WTC11 (cell line): ENCODE results near the gene ANXA2. TPM values are rescaled to one million over a fixed set of nuclear protein-coding genes. Genes with fewer than 3 reads are reported as not detected.

Experiments used
- ATAC-seq: fragments of 200-7000 bp; cut with Tn5 transposase; 2 replicates; pipeline ENCODE4 v1.10.0; 2021; ENCODE audit warnings: mild to moderate bottlenecking, moderate library complexity
- CTCF ChIA-PET: fragments of 300-600 bp; sonication (Branson Sonifier 250); formaldehyde crosslinking; loops from one replicate; lab custom pipeline; 2021; ENCODE audit warnings: antibody characterized with exemption; lab: Charles Lee
- POLR2A ChIA-PET: fragments of 350-600 bp; sonication (Branson Sonifier 250); formaldehyde crosslinking; loops from one replicate; lab custom pipeline; 2021; ENCODE audit warnings: antibody characterized with exemption; lab: Charles Lee
- DNase-seq: peaks from one replicate; pipeline ENCODE4 v3.0.0; 2021; ENCODE audit warnings: low spot score
- H3K27ac Mint-ChIP-seq: 2 replicates; pipeline ENCODE4 v1.8.0; 2021; ENCODE audit warnings: mixed read lengths
- H3K27me3 Mint-ChIP-seq: 2 replicates; pipeline ENCODE4 v1.8.0; 2021; ENCODE audit warnings: low read depth, mild to moderate bottlenecking, moderate library complexity, mixed read lengths
- H3K36me3 Mint-ChIP-seq: 2 replicates; pipeline ENCODE4 v1.8.0; 2021; ENCODE audit warnings: mixed read lengths
- H3K4me1 Mint-ChIP-seq: 2 replicates; pipeline ENCODE4 v1.8.0; 2022; ENCODE audit warnings: mixed read lengths
- H3K4me3 Mint-ChIP-seq: 2 replicates; pipeline ENCODE4 v1.8.0; 2021; ENCODE audit warnings: mild to moderate bottlenecking, moderate library complexity, mixed read lengths
- H3K9me3 Mint-ChIP-seq: 2 replicates; pipeline ENCODE4 v1.8.0; 2021; ENCODE audit warnings: mixed read lengths
- ARID4B ChIP-seq: sonication (generic); formaldehyde crosslinking; IDR thresholded peaks from 2 replicates; pipeline ENCODE4 v1.8.0; 2023; ENCODE audit warnings: missing genetic modification reagents, mild to moderate bottlenecking, borderline replicate concordance
- CREM ChIP-seq: sonication (generic); formaldehyde crosslinking; IDR thresholded peaks from 2 replicates; pipeline ENCODE4 v1.8.1; 2022; ENCODE audit warnings: mild to moderate bottlenecking, missing genetic modification reagents, moderate library complexity
- FOXK1 ChIP-seq: sonication (generic); formaldehyde crosslinking; IDR thresholded peaks from 2 replicates; pipeline ENCODE4 v1.8.0; 2022; ENCODE audit warnings: mild to moderate bottlenecking, moderate library complexity, missing genetic modification reagents
- FOXP1 ChIP-seq: sonication (generic); formaldehyde crosslinking; IDR thresholded peaks from 2 replicates; pipeline ENCODE4 v1.8.0; 2022; ENCODE audit warnings: missing genetic modification reagents, mild to moderate bottlenecking, moderate library complexity, borderline replicate concordance
- GRHL2 ChIP-seq: fragments of 250-450 bp; sonication (Bioruptor Pico); IDR thresholded peaks from 2 replicates; pipeline ENCODE4 v1.8.0; 2022; ENCODE audit warnings: mild to moderate bottlenecking, moderate library complexity; ENCODE audit not compliant: insufficient replicate concordance, severe bottlenecking
- IRF2 ChIP-seq: sonication (generic); formaldehyde crosslinking; IDR thresholded peaks from 2 replicates; pipeline ENCODE4 v1.8.0; 2022; ENCODE audit warnings: low read depth, missing genetic modification reagents, borderline replicate concordance
- JUN ChIP-seq: sonication (generic); formaldehyde crosslinking; IDR thresholded peaks from 2 replicates; pipeline ENCODE4 v1.8.0; 2023; ENCODE audit warnings: mild to moderate bottlenecking, missing genetic modification reagents
- MLX ChIP-seq: sonication (generic); formaldehyde crosslinking; IDR thresholded peaks from 2 replicates; pipeline ENCODE4 v1.8.1; 2023; ENCODE audit warnings: mild to moderate bottlenecking, missing genetic modification reagents, moderate library complexity
- NFATC4 ChIP-seq: fragments of 250-450 bp; sonication (Bioruptor Pico); IDR thresholded peaks from 2 replicates; pipeline ENCODE4 v1.9.0; 2021; ENCODE audit warnings: mild to moderate bottlenecking
- NFYB ChIP-seq: sonication (generic); formaldehyde crosslinking; conservative IDR thresholded peaks from 2 replicates; pipeline ENCODE4 v1.8.0; 2022; ENCODE audit warnings: low read depth, missing genetic modification reagents
- PRRX2 ChIP-seq: fragments of 250-450 bp; sonication (Bioruptor Pico); IDR thresholded peaks from 2 replicates; pipeline ENCODE4 v1.8.0; 2021; ENCODE audit warnings: mild to moderate bottlenecking
- RORB ChIP-seq: fragments of 250-450 bp; sonication (Bioruptor Pico); IDR thresholded peaks from 2 replicates; pipeline ENCODE4 v1.9.0; 2021; ENCODE audit warnings: mild to moderate bottlenecking
- ZBTB43 ChIP-seq: sonication (generic); formaldehyde crosslinking; IDR thresholded peaks from 2 replicates; pipeline ENCODE4 v1.8.1; 2023; ENCODE audit warnings: mild to moderate bottlenecking, missing genetic modification reagents
- ZNF138 ChIP-seq: sonication (generic); formaldehyde crosslinking; conservative IDR thresholded peaks from 2 replicates; pipeline ENCODE4 v1.8.1; 2022; ENCODE audit warnings: mild to moderate bottlenecking, moderate library complexity, missing genetic modification reagents
- ZNF317 ChIP-seq: sonication (generic); formaldehyde crosslinking; IDR thresholded peaks from 2 replicates; pipeline ENCODE4 v1.8.1; 2023; ENCODE audit warnings: low read depth, mild to moderate bottlenecking, moderate library complexity, missing genetic modification reagents, borderline replicate concordance
- ZNF416 ChIP-seq: fragments of 250-450 bp; sonication (Bioruptor Pico); IDR thresholded peaks from 2 replicates; pipeline ENCODE4 v1.9.0; 2021; ENCODE audit warnings: mild to moderate bottlenecking, inconsistent platforms
- total RNA-seq: library from RNA; stranded (reverse); gene quantifications from 3 replicates; pipeline ENCODE4 v1.2.3, GENCODE V29; 2021
- TF ChIP-seq, protein P1 (sequence below): sonication (generic); formaldehyde crosslinking; IDR thresholded peaks from 2 replicates; pipeline ENCODE4 v1.8.1; 2022; ENCODE audit warnings: mild to moderate bottlenecking, moderate library complexity, missing genetic modification reagents
- TF ChIP-seq, protein P2 (sequence below): sonication (generic); formaldehyde crosslinking; IDR thresholded peaks from 2 replicates; pipeline ENCODE4 v1.8.0; 2022; ENCODE audit warnings: missing genetic modification reagents

The ANXA2 gene
- total RNA-seq, 1 experiment from 2014 or later = 152 TPM

- peaks cover 17% of the 10 kb centered on the region for H3K27me3 Mint-ChIP-seq
- H3K4me1 Mint-ChIP-seq = peaks cover 71% of the 10 kb centered on the region
- ChIA-PET CTCF (no interaction called here), POLR2A (no interaction called here)
- TF ChIP-seq, protein P1, sequence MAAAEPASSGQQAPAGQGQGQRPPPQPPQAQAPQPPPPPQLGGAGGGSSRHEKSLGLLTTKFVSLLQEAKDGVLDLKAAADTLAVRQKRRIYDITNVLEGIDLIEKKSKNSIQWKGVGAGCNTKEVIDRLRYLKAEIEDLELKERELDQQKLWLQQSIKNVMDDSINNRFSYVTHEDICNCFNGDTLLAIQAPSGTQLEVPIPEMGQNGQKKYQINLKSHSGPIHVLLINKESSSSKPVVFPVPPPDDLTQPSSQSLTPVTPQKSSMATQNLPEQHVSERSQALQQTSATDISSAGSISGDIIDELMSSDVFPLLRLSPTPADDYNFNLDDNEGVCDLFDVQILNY (CRISPR knock-in tag) = no peak
- TF ChIP-seq GRHL2 (CRISPR knock-in tag) = no peak
- no peak for TF ChIP-seq MLX (CRISPR knock-in tag)
- no peak for TF ChIP-seq NFYB (CRISPR knock-in tag)
- no peak for TF ChIP-seq ZBTB43 (CRISPR knock-in tag)
- TF ChIP-seq, protein P2, sequence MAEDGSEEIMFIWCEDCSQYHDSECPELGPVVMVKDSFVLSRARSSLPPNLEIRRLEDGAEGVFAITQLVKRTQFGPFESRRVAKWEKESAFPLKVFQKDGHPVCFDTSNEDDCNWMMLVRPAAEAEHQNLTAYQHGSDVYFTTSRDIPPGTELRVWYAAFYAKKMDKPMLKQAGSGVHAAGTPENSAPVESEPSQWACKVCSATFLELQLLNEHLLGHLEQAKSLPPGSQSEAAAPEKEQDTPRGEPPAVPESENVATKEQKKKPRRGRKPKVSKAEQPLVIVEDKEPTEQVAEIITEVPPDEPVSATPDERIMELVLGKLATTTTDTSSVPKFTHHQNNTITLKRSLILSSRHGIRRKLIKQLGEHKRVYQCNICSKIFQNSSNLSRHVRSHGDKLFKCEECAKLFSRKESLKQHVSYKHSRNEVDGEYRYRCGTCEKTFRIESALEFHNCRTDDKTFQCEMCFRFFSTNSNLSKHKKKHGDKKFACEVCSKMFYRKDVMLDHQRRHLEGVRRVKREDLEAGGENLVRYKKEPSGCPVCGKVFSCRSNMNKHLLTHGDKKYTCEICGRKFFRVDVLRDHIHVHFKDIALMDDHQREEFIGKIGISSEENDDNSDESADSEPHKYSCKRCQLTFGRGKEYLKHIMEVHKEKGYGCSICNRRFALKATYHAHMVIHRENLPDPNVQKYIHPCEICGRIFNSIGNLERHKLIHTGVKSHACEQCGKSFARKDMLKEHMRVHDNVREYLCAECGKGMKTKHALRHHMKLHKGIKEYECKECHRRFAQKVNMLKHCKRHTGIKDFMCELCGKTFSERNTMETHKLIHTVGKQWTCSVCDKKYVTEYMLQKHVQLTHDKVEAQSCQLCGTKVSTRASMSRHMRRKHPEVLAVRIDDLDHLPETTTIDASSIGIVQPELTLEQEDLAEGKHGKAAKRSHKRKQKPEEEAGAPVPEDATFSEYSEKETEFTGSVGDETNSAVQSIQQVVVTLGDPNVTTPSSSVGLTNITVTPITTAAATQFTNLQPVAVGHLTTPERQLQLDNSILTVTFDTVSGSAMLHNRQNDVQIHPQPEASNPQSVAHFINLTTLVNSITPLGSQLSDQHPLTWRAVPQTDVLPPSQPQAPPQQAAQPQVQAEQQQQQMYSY (CRISPR knock-in tag) = no peak
- TF ChIP-seq ARID4B = no peak
- TF ChIP-seq JUN (CRISPR knock-in tag) = no peak
- no peak for TF ChIP-seq FOXK1 (CRISPR knock-in tag)
- no peak for TF ChIP-seq FOXP1 (CRISPR knock-in tag)
- no peak for TF ChIP-seq ZNF317
- no peak for TF ChIP-seq RORB (CRISPR knock-in tag)
- TF ChIP-seq CREM (CRISPR knock-in tag) = no peak
- no peak for TF ChIP-seq NFATC4
- TF ChIP-seq ZNF138 (CRISPR knock-in tag) = no peak
- no peak for TF ChIP-seq ZNF416 (CRISPR knock-in tag)
- no peak for TF ChIP-seq PRRX2 (CRISPR knock-in tag)
- no peak for TF ChIP-seq IRF2 (CRISPR knock-in tag)
- H3K9me3 Mint-ChIP-seq = no peaks in the 10 kb centered on the region
- no peak overlapping the region for H3K27ac Mint-ChIP-seq
- ATAC-seq (no peak), DNase-seq (no peak)
- no peaks in the 10 kb centered on the region for H3K36me3 Mint-ChIP-seq
- H3K4me3 Mint-ChIP-seq = peak overlapping the region; percentile 83
Observed at GRCh38 chr15:60396560-60396957, 1.2 kb downstream of the ANXA2 start.
